ENCODE results near the gene DBP.

Gene DBP

DNA sequence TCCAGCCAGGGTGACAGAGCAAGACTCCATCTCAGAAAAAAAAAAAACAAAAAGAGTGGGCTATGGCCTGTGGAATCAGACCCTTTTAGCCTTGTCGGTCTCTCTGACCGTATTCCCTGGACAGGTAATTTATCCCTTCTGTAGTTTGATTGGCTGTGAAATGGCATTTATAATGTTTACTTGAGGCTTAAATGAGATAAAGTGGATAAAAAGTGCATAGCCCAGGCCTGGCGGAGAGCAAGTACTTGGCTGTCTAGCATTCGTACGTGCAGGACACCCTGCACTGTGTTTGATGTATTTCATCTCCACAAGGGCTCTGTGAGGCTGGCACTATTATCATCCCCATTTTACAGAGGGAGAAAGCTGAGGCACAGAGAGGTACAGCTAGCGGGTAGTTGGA is 28.6 kb upstream of the DBP start:
- no peak for TF ChIP-seq FOXP2 (optimal IDR thresholded peaks at IDR 0.05; ENCODE audit: borderline replicate concordance, extremely low read depth, extremely low read length, insufficient read depth)
- no peak for TF ChIP-seq TAF1 (IDR thresholded peaks at IDR 0.05; ENCODE audit: borderline replicate concordance, insufficient read depth, low read length)
- TF ChIP-seq, protein P1, sequence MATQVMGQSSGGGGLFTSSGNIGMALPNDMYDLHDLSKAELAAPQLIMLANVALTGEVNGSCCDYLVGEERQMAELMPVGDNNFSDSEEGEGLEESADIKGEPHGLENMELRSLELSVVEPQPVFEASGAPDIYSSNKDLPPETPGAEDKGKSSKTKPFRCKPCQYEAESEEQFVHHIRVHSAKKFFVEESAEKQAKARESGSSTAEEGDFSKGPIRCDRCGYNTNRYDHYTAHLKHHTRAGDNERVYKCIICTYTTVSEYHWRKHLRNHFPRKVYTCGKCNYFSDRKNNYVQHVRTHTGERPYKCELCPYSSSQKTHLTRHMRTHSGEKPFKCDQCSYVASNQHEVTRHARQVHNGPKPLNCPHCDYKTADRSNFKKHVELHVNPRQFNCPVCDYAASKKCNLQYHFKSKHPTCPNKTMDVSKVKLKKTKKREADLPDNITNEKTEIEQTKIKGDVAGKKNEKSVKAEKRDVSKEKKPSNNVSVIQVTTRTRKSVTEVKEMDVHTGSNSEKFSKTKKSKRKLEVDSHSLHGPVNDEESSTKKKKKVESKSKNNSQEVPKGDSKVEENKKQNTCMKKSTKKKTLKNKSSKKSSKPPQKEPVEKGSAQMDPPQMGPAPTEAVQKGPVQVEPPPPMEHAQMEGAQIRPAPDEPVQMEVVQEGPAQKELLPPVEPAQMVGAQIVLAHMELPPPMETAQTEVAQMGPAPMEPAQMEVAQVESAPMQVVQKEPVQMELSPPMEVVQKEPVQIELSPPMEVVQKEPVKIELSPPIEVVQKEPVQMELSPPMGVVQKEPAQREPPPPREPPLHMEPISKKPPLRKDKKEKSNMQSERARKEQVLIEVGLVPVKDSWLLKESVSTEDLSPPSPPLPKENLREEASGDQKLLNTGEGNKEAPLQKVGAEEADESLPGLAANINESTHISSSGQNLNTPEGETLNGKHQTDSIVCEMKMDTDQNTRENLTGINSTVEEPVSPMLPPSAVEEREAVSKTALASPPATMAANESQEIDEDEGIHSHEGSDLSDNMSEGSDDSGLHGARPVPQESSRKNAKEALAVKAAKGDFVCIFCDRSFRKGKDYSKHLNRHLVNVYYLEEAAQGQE (IDR thresholded peaks at IDR 0.05; ENCODE audit: insufficient read depth in 1 of 2, low read depth in 2 of 2, low read length in 2 of 2): no peak
- TF ChIP-seq POLR2AphosphoS5 (IDR thresholded peaks at IDR 0.05; ENCODE audit: low read depth, low read length): no peak
- no peak for TF ChIP-seq SIN3A (IDR thresholded peaks at IDR 0.05; ENCODE audit: borderline replicate concordance, insufficient read depth, low read length)

DNA sequence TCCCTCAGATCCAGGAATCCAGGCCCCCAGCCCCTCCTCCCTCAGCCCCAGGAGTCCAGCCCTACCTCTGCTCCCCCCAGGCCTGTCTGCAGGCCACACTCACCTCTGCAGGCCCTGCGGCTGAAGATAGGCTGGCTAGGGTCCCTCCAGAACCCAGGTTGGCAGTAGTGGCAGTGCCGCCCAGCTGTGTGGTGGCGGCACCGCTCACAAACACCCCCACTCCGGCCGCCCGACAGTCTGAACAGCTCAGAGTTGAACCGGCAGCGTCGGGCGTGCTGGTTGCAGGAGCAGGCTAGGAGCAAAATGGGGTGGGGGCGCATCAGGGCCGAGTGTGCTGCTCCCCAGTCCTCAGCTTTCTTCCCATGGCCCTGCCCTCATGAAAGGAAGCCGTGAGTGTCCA is 27.3 kb upstream of the DBP start:
- TF ChIP-seq, protein P1 (IDR thresholded peaks at IDR 0.05; ENCODE audit: insufficient read depth in 1 of 2, low read depth in 2 of 2, low read length in 2 of 2): no peak
- TF ChIP-seq POLR2AphosphoS5 (IDR thresholded peaks at IDR 0.05; ENCODE audit: low read depth, low read length): no peak
- no peak for TF ChIP-seq SIN3A (IDR thresholded peaks at IDR 0.05; ENCODE audit: borderline replicate concordance, insufficient read depth, low read length)
- TF ChIP-seq TAF1 (IDR thresholded peaks at IDR 0.05; ENCODE audit: borderline replicate concordance, insufficient read depth, low read length): no peak
- no peak for TF ChIP-seq FOXP2 (optimal IDR thresholded peaks at IDR 0.05; ENCODE audit: borderline replicate concordance, extremely low read depth, extremely low read length, insufficient read depth)

DNA sequence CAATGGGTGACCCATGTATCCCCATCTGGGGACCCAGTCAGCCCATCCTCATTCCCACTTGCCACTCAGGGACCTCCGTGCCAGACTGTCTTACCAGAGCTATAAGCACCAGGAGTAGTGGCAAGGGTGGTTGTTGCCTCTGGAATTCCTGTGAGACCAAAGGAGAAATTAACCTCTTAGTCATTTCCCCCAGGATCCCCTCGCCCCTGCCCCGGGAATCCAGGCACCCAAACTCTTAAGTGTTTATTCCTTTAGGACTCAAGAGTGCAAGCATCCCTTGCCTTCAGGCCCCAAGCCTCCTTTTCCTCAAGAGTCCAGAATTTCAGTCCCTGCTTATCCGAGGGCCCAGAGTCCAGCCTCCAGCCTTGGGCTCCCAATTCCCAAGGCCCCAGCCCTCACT is 26.5 kb upstream of the DBP start:
- TF ChIP-seq POLR2AphosphoS5 (IDR thresholded peaks at IDR 0.05; ENCODE audit: low read depth, low read length) (no peak), FOXP2 (optimal IDR thresholded peaks at IDR 0.05; ENCODE audit: borderline replicate concordance, extremely low read depth, extremely low read length, insufficient read depth) (no peak), SIN3A (IDR thresholded peaks at IDR 0.05; ENCODE audit: borderline replicate concordance, insufficient read depth, low read length) (no peak), TAF1 (IDR thresholded peaks at IDR 0.05; ENCODE audit: borderline replicate concordance, insufficient read depth, low read length) (no peak)
- TF ChIP-seq, protein P1 (IDR thresholded peaks at IDR 0.05; ENCODE audit: insufficient read depth in 1 of 2, low read depth in 2 of 2, low read length in 2 of 2): no peak

DNA sequence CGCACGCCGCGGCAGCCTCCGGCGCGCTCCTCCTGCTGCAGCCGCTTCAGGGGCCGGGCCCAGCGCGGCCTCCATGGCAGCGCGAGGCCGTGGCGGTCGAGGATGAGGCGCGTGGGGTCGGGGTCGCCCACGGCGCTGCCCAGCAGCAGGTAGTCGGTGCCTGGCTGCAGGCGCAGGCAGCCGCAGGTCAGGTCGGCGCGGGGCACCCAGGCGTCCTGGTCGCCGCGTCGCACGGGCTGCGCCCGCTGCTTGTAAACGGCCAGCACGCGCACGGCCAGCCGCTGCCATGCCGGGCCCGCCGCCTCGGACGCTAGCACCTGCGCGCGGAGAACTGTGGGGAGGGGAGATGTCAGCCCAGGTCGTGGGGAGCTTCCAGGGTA is 24.5 kb upstream of the DBP start:
- no peak for TF ChIP-seq FOXP2 (optimal IDR thresholded peaks at IDR 0.05; ENCODE audit: borderline replicate concordance, extremely low read depth, extremely low read length, insufficient read depth)
- TF ChIP-seq SIN3A (IDR thresholded peaks at IDR 0.05; ENCODE audit: borderline replicate concordance, insufficient read depth, low read length): no peak
- no peak for TF ChIP-seq TAF1 (IDR thresholded peaks at IDR 0.05; ENCODE audit: borderline replicate concordance, insufficient read depth, low read length)
- no peak for TF ChIP-seq POLR2AphosphoS5 (IDR thresholded peaks at IDR 0.05; ENCODE audit: low read depth, low read length)
- TF ChIP-seq, protein P1 (IDR thresholded peaks at IDR 0.05; ENCODE audit: insufficient read depth in 1 of 2, low read depth in 2 of 2, low read length in 2 of 2): no peak
